Measurements from ENCODE around the gene CYREN.
"Not testable (repeated sequence)": the region's sequence is repeated elsewhere in the genome, so short reads cannot be mapped to it uniquely, and the experiment has no call there.

Gene CYREN

GRCh38 chr7:135181261-135181928 lies 10.9 kb upstream of the CYREN start:
- DNase-seq: no peak
- in situ Hi-C loops (cut with MboI; ENCODE audit: low pct_unique_long_range_greater_than_20kb, low sequenced_read_pairs): no loop called here

- DNase-seq: no peak
- in situ Hi-C loops (cut with MboI; ENCODE audit: low pct_unique_long_range_greater_than_20kb, low sequenced_read_pairs): no loop called here
Measured at GRCh38 chr7:135180122-135180521, 9.6 kb upstream of the CYREN start.

GRCh38 chr7:135179321-135179925 lies 8.9 kb upstream of the CYREN start:
- in situ Hi-C loops (cut with MboI; ENCODE audit: low pct_unique_long_range_greater_than_20kb, low sequenced_read_pairs): no loop called here
- DNase-seq: no peak

GRCh38 chr7:135178364-135178763 lies 7.9 kb upstream of the CYREN start:
- in situ Hi-C loops (cut with MboI; ENCODE audit: low pct_unique_long_range_greater_than_20kb, low sequenced_read_pairs): no loop called here
- no peak for DNase-seq

GRCh38 chr7:135177028-135177696 lies 6.7 kb upstream of the CYREN start:
- in situ Hi-C loops (cut with MboI; ENCODE audit: low pct_unique_long_range_greater_than_20kb, low sequenced_read_pairs): no loop called here
- no peak for DNase-seq

- in situ Hi-C loops (cut with MboI; ENCODE audit: low pct_unique_long_range_greater_than_20kb, low sequenced_read_pairs): no loop called here
- DNase-seq: no peak
Measured at GRCh38 chr7:135175931-135176330, 5.4 kb upstream of the CYREN start.

GRCh38 chr7:135174941-135175340 lies 4.4 kb upstream of the CYREN start:
- in situ Hi-C loops (cut with MboI; ENCODE audit: low pct_unique_long_range_greater_than_20kb, low sequenced_read_pairs): loop anchor here (25.0 kb wide), 1 partner anchor 188 kb away; the partner anchor contains the start of gene AGBL3
- no peak for DNase-seq

GRCh38 chr7:135173916-135174315 lies 3.4 kb upstream of the CYREN start:
- DNase-seq: not testable (repeated sequence)
- in situ Hi-C loops (cut with MboI; ENCODE audit: low pct_unique_long_range_greater_than_20kb, low sequenced_read_pairs): loop anchor here (25.0 kb wide), 1 partner anchor 187 kb away; the partner anchor contains the start of gene AGBL3

GRCh38 chr7:135171581-135172291 lies 1.2 kb upstream of the CYREN start:
- DNase-seq: not testable (repeated sequence)
- in situ Hi-C loops (cut with MboI; ENCODE audit: low pct_unique_long_range_greater_than_20kb, low sequenced_read_pairs): loop anchor here (25.0 kb wide), 1 partner anchor 184 kb away; the partner anchor contains the start of gene AGBL3

- DNase-seq: not testable (repeated sequence)
- in situ Hi-C loops (cut with MboI; ENCODE audit: low pct_unique_long_range_greater_than_20kb, low sequenced_read_pairs): loop anchor here (25.0 kb wide), 1 partner anchor 184 kb away; the partner anchor contains the start of gene AGBL3
Measured at GRCh38 chr7:135170998-135171481, 533 bp upstream of the CYREN start.

- DNase-seq: no peak
- in situ Hi-C loops (cut with MboI; ENCODE audit: low pct_unique_long_range_greater_than_20kb, low sequenced_read_pairs): loop anchor here (25.0 kb wide), 1 partner anchor 183 kb away; the partner anchor contains the start of gene AGBL3
Measured at GRCh38 chr7:135169964-135170273, 588 bp downstream of the CYREN start.

GRCh38 chr7:135169141-135169963 lies 1.2 kb downstream of the CYREN start:
- peak; percentile 68 for DNase-seq
- in situ Hi-C loops (cut with MboI; ENCODE audit: low pct_unique_long_range_greater_than_20kb, low sequenced_read_pairs): loop anchor here (25.0 kb wide), 1 partner anchor 182 kb away; the partner anchor contains the start of gene AGBL3

GRCh38 chr7:135168489-135169140 lies 1.9 kb downstream of the CYREN start:
- in situ Hi-C loops (cut with MboI; ENCODE audit: low pct_unique_long_range_greater_than_20kb, low sequenced_read_pairs): loop anchor here (25.0 kb wide), 1 partner anchor 181 kb away; the partner anchor contains the start of gene AGBL3
- DNase-seq: no peak

- in situ Hi-C loops (cut with MboI; ENCODE audit: low pct_unique_long_range_greater_than_20kb, low sequenced_read_pairs): loop anchor here (25.0 kb wide), 1 partner anchor 181 kb away; the partner anchor contains the start of gene AGBL3
- no peak for DNase-seq
Measured at GRCh38 chr7:135168001-135168400, 2.5 kb downstream of the CYREN start.

GRCh38 chr7:135167365-135167917 lies 3.1 kb downstream of the CYREN start:
- in situ Hi-C loops (cut with MboI; ENCODE audit: low pct_unique_long_range_greater_than_20kb, low sequenced_read_pairs): loop anchor here (25.0 kb wide), 1 partner anchor 180 kb away; the partner anchor contains the start of gene AGBL3
- DNase-seq: no peak

GRCh38 chr7:135166338-135166990 lies 4.0 kb downstream of the CYREN start:
- in situ Hi-C loops (cut with MboI; ENCODE audit: low pct_unique_long_range_greater_than_20kb, low sequenced_read_pairs): loop anchor here (25.0 kb wide), 1 partner anchor 179 kb away; the partner anchor contains the start of gene AGBL3
- DNase-seq: no peak

- DNase-seq: no peak
- in situ Hi-C loops (cut with MboI; ENCODE audit: low pct_unique_long_range_greater_than_20kb, low sequenced_read_pairs): loop anchor here (25.0 kb wide), 1 partner anchor 179 kb away; the partner anchor contains the start of gene AGBL3
Measured at GRCh38 chr7:135165862-135166261, 4.6 kb downstream of the CYREN start.
